GM12873 (cell line): ENCODE results near the gene WNT4.

Experiments
- CTCF ChIP-seq: IDR thresholded peaks from 2 replicates; pipeline ENCODE4 v1.5.1; 2012; ENCODE audit warnings: low read depth, mild to moderate bottlenecking, moderate library complexity, low read length, control low read depth; ENCODE audit not compliant: insufficient read depth; ENCODE audit errors: missing control alignments

Gene WNT4

DNA sequence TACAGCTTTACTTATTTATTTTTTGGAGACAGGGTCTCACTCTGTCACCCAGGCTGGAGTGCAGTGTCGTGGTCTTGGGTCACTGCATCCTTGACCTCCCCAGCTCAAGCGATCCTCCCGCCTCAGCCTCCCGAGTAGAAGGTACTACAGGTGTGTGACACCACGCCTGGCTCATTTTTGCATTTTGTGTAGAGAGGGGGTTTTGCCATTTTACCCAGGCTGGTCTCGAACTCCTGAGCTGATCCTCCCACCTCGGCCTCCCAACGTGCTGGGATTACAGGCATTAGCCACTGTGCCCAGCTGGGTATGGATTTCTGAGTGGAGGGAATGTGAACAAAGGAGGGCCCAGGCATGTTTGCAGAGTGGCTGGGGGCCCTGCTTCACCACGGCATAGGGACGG is 44.1 kb downstream of the WNT4 start:
- TF ChIP-seq CTCF: no peak

GRCh38 chr1:22096463-22096862 is 46.4 kb downstream of the WNT4 start:
- no peak for TF ChIP-seq CTCF

DNA sequence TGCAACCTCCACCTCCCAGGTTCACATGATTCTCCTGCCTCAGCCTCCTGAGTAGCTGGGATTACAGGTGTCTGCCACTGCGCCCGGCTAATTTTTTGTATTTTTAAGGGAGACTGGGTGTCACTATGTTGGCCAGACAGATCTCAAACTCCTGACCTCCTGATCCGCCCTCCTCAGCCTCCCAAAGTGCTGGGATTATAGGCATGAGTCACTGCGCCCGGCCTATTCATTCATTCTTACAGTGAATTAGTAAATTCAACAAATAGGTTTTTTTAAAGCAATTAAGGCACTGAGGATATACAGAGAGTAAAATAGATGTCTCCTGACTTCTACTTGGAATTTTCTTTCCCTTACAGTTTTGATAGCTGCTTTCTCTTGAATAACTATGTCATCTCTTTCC is 46.9 kb downstream of the WNT4 start:
- TF ChIP-seq CTCF: no peak

DNA sequence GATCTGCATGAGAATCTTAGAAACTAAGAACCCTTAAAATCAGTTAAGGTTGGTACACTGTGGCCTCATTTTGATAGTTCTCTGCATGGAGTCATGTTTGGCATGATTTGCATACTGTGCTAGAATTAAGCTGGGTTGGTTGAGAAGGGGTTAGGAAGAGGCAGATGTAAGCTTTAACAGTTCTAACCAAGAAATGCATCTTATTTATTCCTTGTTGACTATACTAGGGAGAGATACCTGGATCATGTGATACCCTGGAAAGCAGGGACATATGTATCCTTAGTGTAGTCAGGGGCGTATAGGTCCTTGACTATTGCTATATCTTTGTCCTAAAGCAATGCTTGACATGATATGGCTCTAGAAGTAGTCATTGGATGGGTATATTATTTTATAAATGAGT is 49.4 kb downstream of the WNT4 start:
- TF ChIP-seq CTCF: no peak

DNA sequence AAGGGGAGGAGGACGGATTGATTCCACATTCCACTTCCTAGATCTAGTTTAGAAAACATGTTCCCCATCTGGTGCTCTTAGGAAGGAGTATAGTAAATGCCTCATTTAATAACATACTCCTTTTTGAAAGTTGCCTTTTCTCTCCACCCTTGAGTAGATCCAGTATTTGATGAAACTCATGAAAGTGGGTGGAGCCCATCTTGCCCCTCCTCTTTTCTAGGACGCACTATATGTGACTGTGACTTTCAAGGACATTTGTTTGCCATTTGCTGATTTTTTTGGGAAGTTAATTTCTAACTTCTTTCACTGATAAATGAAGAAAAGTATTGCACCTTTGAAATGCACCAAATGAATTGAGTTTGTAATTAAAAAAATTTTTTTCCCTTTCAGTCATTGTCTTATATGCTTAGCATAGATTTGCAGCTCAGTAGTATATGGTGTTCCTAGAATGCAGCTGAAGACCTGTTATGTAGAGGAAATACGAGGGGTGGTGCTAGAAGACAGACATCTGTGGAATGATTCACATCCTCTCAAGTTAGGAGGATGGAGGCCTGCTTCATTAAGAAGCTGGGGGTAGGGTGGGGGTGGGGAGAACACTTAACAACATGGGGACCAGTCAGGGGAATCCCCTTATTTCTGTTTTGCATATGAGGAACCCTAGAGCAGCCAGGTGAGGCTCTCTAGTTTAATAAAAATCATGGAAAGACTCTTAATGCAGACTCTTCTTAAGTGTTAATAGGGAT is 50.7 kb downstream of the WNT4 start:
- peak; percentile 6 for TF ChIP-seq CTCF

- TF ChIP-seq CTCF: no peak
Observed at GRCh38 chr1:22090867-22091266, 52.0 kb downstream of the WNT4 start.

DNA sequence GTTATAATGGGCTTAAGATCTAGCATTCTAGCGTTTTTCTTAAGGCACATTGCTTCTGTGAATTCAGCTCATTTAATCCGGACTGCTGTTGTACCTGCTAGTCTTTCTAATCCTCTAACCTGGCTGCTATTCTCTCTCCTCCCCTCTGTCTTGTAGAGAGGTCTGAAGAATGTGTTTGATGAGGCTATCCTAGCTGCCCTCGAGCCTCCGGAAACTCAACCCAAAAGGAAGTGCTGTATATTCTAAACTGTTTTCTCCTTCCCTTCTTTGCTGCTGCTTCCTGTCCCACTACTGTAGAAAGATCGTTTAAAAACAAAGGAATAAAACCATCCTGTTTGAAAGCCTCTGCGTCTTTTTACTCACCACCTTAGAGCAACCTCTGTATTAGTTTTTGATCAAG is 53.1 kb downstream of the WNT4 start:
- TF ChIP-seq CTCF: no peak
